Ammon's horn (tissue), 1 donor: Measurements from ENCODE around the gene LAMA2.

Experiments used
- DNase-seq: peaks from one replicate; pipeline ENCODE4 v3.0.0-alpha.2; 2016; ENCODE audit warnings: low spot score

The LAMA2 gene

GRCh38 chr6:129517288-129517687 is 634.4 kb downstream of the LAMA2 start:
- DNase-seq = no peak

GRCh38 chr6:129519750-129520149 is 636.8 kb downstream of the LAMA2 start:
- DNase-seq = no peak

DNA sequence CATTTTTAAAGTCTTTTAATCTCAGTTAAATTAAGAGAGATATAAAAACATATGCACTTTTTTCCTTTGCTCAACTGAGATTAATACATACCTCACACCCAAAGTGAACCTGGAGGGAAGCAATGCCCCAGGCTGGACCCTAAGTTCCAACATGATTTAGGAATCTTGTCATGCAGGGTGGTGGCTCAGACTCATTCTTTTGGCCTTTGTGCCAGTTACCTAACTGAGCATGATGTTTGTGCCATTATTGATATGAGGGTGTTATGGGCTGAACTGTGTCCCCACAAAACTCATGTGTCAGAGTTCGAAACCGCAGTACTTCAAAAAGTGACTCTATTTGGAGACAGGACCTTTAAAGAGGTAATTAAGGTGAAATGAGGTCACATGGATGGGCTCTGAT is 639.0 kb downstream of the LAMA2 start:
- no peak for DNase-seq

- no peak for DNase-seq
Measured at GRCh38 chr6:129523816-129524215, 640.9 kb downstream of the LAMA2 start.

- DNase-seq = no peak
Measured at GRCh38 chr6:129525055-129525454, 642.1 kb downstream of the LAMA2 start.

GRCh38 chr6:129534926-129535325 is 652.0 kb downstream of the LAMA2 start:
- DNase-seq = no peak

DNA sequence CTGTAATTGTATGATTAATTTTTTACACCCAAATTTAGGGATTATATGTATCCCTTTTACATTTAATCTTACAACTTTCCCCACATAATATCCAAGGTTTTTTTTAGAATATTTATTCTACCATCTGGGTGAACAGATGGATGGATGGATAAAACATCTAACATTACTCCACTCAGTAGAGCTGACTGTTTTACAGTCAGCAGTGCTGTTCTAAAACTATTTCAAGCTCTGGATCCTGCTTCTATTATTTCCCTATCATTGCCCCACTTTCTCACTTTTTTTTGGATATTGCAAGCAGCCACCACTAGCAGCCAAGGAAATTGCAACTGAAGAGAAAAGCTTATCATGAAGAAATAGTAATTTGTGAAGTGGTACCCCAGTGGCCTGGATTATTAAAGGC is 653.3 kb downstream of the LAMA2 start:
- peak; percentile 41 for DNase-seq

GRCh38 chr6:129539032-129539431 is 656.1 kb downstream of the LAMA2 start:
- no peak for DNase-seq

DNA sequence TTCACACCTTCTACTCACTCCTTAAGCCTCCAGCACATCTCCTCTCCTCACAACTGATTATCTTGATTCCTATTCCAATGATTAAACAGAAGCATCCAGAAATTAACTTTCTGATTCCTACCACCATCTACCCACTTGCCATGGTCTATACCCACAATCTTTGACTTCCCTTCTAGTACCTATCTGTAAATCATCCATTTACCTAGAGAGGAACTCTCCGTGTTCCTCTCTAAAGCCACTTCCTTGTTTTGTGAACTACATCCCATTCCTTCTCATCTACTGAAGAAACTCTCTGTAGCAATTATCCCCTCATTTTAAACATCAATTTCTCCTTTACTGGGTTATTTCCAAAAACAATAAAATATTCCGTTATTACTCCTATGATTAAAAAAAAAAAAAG is 659.8 kb downstream of the LAMA2 start:
- DNase-seq = no peak

DNA sequence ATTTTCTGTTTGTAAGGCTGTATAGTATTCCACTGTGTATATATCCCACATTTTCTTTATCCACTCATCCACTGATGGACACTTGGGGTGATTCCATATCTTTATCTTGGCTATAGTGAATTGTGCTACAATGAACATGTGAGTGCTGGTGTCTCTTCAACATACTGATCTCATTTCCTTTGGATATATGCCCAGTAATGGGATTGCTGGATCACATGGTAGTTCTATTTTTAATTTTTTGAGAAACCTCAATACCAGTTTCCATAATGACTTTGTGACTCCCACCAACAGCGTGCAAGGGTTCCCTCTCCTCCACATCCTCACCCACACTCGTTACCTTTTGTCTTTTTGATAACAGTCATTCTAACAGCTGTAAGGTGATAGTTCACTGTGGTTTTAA is 661.0 kb downstream of the LAMA2 start:
- no peak for DNase-seq

- no peak for DNase-seq
Measured at GRCh38 chr6:129544892-129545612, 662.1 kb downstream of the LAMA2 start.

DNA sequence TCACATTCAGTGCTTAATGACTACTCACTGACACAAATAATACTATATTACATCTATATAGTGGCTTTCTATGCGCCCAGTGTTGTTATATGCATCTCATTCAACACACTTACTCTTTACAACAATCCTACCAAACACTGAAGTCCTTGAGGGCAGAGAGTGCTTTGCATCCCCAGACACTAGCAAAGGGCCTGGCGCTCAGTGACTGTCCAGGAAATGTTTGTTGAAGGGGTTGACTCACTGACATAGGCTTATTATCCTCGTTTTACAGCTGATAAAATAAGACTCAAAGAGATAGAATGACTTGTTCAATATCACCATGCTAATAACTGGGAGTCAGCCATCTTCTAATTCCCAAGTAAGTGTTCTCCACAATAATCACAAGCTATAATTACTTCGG is 663.8 kb downstream of the LAMA2 start:
- no peak for DNase-seq

DNA sequence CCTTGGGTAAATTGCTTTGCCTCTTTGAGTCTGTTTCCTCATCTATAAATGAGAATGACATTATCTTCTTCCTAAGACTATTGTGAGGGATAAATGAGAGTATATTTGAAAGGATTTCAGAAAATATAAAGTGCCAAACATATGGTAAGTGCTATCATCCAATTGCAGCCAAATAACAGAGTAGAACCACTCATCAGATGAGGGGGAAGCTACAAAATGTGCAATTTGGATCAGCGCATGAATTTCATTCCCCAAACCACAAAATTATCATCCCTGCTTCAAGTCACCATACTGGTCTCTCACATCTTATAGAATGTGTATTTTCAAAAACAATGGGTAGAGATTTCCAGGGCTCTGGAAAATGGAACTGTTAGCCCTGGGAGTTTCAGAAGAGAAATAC is 668.5 kb downstream of the LAMA2 start:
- peak; percentile 31 for DNase-seq

GRCh38 chr6:129552413-129552812 is 669.5 kb downstream of the LAMA2 start:
- DNase-seq = no peak

DNA sequence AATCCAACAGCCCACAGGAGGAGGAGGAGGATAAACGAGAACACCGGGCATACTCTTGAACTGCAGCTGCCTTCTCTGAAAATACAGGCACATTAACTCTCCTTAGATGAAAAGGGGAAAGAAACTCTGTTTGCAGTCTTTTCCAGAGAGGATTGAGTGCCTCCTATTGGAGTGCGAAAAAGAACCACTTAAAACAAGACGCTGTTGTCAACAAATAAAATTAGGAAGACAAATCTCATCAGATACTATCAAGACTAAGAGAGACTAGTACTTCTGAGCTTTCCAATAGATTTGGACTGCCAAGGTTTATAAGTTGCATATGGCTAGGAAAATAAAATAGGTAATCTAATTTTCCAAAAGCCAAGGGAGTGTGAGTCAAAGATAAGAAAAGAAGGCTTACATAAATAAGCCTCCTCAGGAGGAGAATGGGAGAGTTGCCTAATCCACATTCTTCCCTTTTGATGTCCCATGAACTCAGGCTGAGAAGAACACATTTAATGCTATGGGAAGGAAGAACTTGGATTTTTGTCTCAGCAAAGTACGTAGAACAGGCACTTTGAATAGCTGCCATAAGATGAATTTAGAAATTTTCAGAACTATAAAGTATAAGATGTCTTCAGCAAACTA is 672.4 kb downstream of the LAMA2 start:
- DNase-seq = no peak

DNA sequence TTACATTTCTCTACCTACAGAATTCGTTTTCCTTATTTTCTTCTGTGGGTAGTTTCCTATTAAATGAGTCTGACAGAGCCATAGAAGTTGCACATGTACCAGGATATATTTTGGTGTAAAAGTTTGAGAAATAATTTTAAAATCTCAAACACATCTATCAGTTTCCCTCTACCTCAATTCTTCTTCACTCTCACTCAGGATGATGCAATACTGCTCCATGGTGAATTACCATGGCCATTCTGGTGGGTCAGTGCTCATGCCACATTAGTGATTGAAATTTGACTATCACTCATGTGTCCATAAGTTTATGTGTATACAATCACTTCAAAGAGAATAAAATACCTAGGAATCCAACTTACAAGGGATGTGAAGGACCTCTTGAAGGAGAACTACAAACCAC is 675.3 kb downstream of the LAMA2 start:
- DNase-seq = no peak

GRCh38 chr6:129565366-129565765 is 682.4 kb downstream of the LAMA2 start:
- no peak for DNase-seq

DNA sequence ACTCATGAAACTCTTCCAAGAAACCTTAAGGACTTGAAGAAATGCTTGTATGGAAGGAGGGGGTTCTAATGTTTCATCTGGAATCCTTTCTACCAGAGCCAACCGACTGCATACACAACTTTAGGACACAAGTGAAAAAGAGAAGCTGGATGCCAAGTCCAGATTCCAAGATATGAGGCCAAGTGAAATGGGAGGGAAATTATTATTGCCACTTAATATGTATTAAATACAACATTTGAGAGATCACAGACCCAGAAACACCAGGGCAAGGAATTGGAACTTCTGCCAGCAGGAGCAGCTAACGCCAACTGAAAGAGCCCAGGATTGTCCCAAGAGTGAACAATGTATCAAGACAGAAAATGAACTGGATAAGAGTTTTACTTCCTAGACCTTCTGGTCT is 682.9 kb downstream of the LAMA2 start:
- no peak for DNase-seq
